ENCODE data around the gene DLX3.

DNA sequence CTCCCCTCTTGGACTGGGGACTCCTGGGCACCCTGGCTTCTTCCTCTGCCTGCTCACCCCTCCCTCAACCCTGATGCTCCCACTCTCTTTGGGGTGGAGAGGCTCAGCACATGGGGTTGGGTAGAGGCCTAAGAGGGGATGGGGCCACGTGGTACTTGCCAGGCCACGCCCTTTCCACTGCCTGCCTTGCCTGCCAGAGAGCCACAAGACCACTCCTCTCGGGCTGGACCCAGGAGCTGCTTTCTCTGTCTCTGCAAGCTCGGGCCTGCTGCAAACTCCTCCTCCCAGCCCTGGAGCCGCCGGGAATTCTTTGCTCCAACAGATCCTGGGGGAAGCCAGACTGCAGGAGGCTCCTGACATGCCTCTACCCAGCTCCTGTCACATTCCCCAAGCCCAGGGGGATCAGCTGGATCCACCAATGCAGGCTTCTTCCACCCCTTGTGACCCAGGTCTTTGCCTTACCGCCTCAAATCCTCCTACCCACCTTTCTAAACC lies 14.3 kb downstream of the DLX3 start:
- TF ChIP-seq EZH2 (IDR thresholded peaks at IDR 0.05) = no peak
- TF ChIP-seq POLR2AphosphoS5 (IDR thresholded peaks at IDR 0.05; ENCODE audit: borderline replicate concordance, low read depth, low read length) = no peak
